DMS 273 (cell line): ENCODE measurements around the gene CLEC16A.

Source experiments
- DNase-seq: peaks from one replicate; lab custom pipeline; 2025; ENCODE audit not compliant: unreplicated experiment; lab: John Stamatoyannopoulos, UW

The CLEC16A gene

DNA sequence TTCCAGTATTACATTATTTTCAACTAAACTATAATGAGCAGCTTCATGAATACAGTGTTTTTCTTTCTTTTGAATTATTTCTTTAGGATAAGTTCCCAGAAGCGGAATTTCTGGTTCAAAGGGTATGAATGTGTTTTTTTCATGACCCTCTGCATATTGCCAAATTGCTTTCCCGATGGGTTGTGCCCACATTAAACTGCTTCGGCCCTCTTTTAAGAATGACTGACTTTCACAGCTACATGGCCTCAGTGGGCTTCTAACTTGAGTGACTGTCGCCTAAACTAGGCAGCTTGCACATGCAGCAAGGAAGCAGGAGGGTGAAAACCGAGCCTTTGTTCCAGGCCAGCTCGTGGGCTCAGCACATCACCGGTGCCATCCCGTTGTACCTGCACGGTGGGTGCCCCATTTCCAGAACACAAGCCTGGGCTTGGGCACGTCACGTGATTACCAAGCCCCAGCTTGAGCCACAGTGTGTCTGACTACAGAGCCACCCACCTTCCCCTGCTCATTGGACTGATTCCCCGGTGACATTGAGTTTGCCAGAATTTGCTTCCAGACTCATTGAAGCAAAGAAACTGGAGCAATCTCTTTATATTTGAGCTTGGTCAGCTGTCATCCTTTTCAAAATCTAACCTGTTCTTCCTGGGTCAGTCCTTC, 112.8 kb downstream of the CLEC16A start:
- no peak for DNase-seq

- peak; percentile 33 for DNase-seq
These were observed 113.5 kb downstream of the CLEC16A start for GRCh38 chr16:11057711-11058345.

DNA sequence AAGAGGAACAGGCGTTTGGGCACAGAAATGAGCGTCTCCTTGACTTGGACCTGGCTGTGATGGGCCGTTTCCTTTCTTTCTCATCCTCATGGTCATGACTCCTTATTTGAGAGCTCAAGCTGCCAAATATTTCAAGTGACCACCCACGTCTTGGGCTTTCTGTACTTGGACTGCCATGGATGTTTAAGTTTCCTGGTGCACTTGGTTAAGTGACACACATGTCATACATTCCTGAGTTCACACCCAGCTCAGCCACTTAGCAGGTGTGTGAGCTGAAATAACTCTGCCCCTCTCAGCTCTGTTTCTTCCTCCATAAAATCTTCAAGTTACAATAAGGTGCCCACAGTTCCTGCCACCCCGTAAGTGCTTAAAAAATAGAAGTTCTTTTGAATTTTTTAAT, 114.5 kb downstream of the CLEC16A start:
- no peak for DNase-seq

DNA sequence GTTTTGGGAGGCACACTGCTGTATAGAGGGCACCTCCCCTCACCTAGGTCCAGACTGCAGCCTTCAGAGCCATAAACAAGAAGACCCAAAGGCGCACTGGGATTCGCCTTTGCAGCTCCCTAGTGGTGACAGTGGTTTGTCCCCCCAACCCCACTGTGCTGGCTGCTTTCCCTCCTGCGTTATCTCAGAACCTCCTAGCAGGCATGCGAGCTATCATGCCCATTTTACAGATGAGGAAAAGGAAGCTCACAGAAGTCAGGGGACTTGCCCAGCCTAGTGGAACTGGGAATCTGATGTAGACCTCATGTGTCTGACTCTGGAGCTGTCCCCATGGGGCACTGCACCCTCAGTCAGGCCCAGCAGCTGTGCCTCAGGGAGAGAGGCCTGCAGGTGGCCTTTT, 115.2 kb downstream of the CLEC16A start:
- no peak for DNase-seq

- DNase-seq: no peak
These were observed 116.0 kb downstream of the CLEC16A start for GRCh38 chr16:11060364-11060763.

DNA sequence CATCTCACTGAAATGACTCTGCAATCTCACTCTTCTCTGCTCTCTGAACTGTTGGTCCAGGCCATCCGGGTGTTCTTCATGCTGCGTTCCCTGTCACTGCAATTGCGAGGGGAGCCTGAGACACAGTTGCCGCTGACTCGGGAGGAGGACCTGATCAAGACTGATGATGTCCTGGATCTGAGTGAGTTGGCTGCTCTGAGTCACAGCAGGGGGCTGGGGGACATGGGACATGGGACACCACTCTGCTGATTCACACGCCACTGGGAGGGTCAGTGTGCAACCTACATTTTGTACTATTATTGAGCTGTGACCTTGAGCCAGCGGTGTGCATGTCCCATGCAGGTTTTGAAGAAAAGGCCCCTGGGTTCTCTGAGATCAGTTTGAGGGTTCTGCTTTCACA, 116.5 kb downstream of the CLEC16A start:
- DNase-seq: no peak

GRCh38 chr16:11061629-11062270, 117.4 kb downstream of the CLEC16A start:
- no peak for DNase-seq

- no peak for DNase-seq
These were observed 119.3 kb downstream of the CLEC16A start for GRCh38 chr16:11063448-11064201.

- DNase-seq: no peak
These were observed 119.8 kb downstream of the CLEC16A start for GRCh38 chr16:11064202-11064540.

DNA sequence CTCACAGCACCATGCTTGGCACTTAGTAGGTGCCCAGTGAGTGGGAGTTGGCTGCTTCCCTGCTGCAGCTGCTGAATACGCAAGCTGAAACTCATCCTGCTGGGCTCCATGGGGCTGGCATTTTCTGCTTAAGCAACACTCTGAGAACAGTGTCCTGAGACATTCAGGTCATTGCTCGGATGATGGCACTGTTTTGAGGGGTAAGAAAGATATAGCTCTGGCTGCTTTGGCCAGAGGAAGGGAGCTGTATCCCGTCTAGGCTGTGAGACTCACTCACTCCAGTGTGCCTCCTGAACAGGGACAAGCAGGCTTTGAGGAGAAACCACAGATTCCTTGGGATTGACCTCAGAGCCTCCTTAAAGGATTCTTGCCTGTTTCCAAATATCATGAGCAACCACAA, 120.5 kb downstream of the CLEC16A start:
- no peak for DNase-seq

DNA sequence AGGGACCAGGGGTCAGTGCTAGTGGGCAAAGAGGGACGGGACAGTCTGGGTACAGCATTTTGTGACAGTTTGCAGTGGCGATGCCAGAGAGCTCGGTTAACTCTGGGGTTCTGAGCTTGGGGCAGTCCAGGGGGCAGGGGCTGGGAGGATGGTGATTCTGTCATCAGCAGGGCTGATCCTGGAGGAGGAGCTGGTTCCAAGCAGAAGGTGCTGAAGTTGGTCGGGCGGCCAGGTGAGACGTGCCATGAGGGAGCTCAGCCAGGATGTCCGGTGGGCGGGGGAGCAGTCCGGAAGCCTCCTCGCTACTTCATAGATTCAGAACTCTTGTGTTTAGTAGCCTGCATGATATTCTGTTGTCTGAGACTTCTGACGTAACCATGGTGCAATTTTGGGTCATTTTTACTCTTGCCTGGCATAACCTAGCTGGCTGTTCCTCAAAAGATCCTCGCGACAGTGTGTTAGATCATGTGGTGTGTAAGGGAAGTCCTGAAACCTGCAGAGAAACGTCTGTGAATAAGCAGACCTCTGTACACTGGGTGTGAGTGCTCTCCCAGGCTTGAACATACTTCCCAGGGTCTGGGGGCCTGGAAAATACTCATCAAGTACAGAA, 122.0 kb downstream of the CLEC16A start:
- no peak for DNase-seq

- DNase-seq: no peak
These were observed 122.9 kb downstream of the CLEC16A start for GRCh38 chr16:11067266-11067665.

DNA sequence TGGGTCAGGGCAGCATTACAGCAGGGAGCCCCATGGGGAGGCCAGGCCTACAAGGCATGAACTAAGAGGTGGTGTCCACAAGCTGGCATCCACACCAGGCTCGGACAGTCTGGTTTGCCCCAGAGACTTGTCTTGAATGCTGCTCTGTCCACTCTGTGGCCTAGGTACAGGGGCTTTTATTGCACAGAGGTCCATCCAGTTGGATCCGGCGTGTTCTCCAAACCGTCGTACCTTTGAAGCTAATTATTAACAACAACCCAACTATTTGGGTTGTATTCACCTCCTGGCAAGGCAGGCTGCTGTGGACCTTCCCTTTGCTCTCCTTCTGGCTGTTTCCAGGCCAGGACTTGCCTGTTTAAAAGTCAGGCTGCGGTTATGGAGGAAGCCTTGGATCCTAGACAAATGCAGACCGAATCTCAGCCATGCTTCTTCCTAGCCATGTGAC, 123.4 kb downstream of the CLEC16A start:
- no peak for DNase-seq

GRCh38 chr16:11071829-11072228, 127.5 kb downstream of the CLEC16A start:
- no peak for DNase-seq

DNA sequence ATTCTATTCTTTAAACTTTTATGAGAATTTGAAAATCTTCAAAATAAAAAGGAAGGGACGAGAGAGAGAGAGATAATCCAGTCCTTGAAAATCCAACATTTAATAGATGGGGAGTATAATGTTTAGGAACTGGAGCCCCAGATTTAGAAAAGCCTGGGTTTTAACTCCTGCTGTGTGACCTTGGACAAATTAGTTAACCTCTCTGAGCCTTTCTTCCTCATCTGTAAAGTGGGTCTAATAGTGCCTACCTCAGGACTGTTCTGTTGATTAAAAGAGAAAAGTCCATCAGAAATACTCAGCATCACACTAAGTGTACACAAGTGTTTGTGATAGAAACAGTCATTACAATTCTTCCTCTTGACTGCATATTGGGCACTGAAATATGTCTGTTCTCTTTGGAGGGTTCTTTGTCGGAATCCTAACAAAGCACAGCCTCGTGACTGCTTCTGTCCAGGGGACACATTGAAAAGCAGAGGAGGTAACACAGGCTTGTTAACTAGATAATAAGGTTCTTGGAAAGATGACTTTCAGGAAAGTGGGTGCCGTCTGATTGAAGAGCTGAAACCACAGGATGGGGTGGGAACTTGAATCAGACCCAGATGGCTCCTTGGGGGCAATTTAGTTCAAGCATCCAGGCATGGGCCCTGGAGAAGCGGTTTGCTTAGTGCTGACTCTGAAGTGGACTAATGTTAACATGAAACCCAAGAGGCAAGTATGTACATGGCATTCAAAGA, 128.2 kb downstream of the CLEC16A start:
- peak; percentile 49 for DNase-seq

GRCh38 chr16:11073407-11073999, 129.1 kb downstream of the CLEC16A start:
- peak; percentile 49 for DNase-seq

DNA sequence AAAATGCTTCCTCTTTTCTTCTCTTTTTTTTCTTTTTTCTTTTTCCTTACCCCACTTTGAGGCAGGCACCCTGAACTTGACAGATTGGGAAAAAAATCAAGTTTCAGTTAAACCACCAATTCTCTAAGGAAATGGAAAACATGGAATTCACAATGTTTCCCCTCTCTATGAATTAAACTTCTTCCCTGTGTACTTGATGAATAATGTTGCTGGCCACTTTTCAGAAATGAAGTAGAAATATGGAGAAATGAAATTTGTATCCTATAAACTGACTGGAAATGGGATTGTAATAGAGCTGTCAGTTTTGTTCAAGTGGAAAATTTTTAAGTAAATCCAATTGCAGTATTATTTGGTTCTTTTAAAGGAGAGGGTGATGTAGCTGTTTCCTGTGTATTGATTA, 129.8 kb downstream of the CLEC16A start:
- no peak for DNase-seq

- DNase-seq: no peak
These were observed 130.8 kb downstream of the CLEC16A start for GRCh38 chr16:11075163-11075562.

DNA sequence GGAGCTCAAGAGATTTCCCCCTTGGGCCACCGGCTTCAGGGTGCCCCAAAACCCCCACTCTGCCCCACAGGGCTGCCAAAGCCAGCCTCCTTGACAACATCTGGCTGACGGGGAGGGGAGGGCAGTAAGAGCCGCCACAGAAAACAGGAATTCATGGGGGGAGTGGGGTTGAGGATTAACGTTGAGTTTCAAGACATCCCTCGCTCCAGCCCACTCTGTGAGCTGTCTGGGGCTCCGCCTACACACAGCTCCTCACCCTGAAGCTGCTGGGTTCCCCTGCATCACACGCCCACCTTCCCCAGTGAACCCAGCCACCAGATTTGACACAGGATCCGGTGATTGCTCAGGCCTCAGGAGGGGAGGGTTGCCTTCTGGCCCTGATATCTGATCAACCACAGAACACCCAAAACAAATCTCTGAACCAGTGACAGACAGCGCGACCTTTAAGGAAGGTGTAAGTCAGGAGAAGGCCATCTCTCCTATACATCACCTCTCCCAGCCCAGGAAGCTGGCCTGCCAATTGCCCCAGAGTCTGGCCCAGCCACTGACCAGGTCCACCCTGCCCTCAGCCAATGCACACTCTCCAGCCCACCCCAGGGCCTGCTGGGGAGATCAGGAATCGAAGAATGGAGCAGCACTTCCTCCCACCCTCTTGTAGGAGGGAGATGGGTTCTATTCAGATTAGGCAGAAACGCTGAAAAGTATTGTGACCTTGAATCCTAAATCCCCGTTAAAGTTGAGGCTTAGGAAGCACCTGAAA, 132.1 kb downstream of the CLEC16A start:
- peak; percentile 43 for DNase-seq
